SK-N-SH (cell line): ENCODE results near the gene NEUROD6. TPM values are rescaled to one million over a fixed set of nuclear protein-coding genes. Genes with fewer than 3 reads are reported as not detected.

Source experiments
- CTCF ChIA-PET: fragments of 300-600, 350-600 bp; formaldehyde crosslinking; extraction: SDS; loops from one replicate; lab custom pipeline; 2021; lab: Yijun Ruan, JAX
- POLR2A ChIA-PET: fragments of 350-600 bp; sonication (Branson Sonifier 250); formaldehyde crosslinking; extraction: SDS; loops from one replicate; lab custom pipeline; 2020; ENCODE audit warnings: antibody characterized with exemption, inconsistent platforms; lab: Yijun Ruan, JAX
- DNase-seq: peaks from one replicate; pipeline ENCODE4 v3.0.0; 2012
- H2AFZ ChIP-seq: fragments of 200-600 bp; sonication (generic); 2 replicates; pipeline ENCODE4 v1.8.1; 2016; ENCODE audit warnings: antibody characterized with exemption, mild to moderate bottlenecking, low read depth
- H3F3A ChIP-seq: fragments of 200-600 bp; sonication (generic); replicated peaks from 2 replicates; pipeline ENCODE3; 2016; ENCODE audit warnings: antibody characterized with exemption, mild to moderate bottlenecking; ENCODE audit not compliant: insufficient read depth
- H3K27ac ChIP-seq, 2 experiments: fragments of 200-500 bp in 1 of 2; fragments of 200-600 bp in 1 of 2; sonication (Bioruptor generic) in 1 of 2; sonication (generic), shearing (Covaris generic) in 1 of 2; 2 replicates each; pipeline versions ENCODE4 v1.5.1 to v1.6.1; 2014 to 2016; ENCODE audit warnings: low read depth in 2 of 2, inconsistent platforms in 1 of 2, low read length in 1 of 2, mild to moderate bottlenecking in 1 of 2, mixed read lengths in 1 of 2
- H3K27me3 ChIP-seq: fragments of 200-600 bp; sonication (generic), shearing (Covaris generic); 2 replicates; pipeline ENCODE4 v1.6.1; 2016; ENCODE audit warnings: mixed run types; ENCODE audit not compliant: insufficient read depth
- H3K36me3 ChIP-seq, 2 experiments: fragments of 200-500 bp in 1 of 2; fragments of 200-600 bp in 1 of 2; sonication (Bioruptor generic) in 1 of 2; sonication (generic) in 1 of 2; replicated peaks in 1 of 2; 2 replicates each; pipeline versions ENCODE3 to v1.5.1; 2014 to 2016; ENCODE audit warnings: low read length in 1 of 2, mild to moderate bottlenecking in 1 of 2; ENCODE audit not compliant: insufficient read depth in 2 of 2, control insufficient read depth in 1 of 2
- H3K4me1 ChIP-seq, 2 experiments: fragments of 200-500 bp in 1 of 2; fragments of 200-600 bp in 1 of 2; sonication (Bioruptor generic) in 1 of 2; sonication (generic), shearing (Covaris generic) in 1 of 2; 2 replicates each; pipeline versions ENCODE4 v1.5.1 to v1.6.1; 2014 to 2016; ENCODE audit warnings: low read depth in 1 of 2, low read length in 1 of 2, mixed run types in 1 of 2; ENCODE audit not compliant: insufficient read depth in 2 of 2, control insufficient read depth in 1 of 2
- H3K4me2 ChIP-seq: fragments of 200-600 bp; sonication (generic), shearing (Covaris generic); 2 replicates; pipeline ENCODE4 v1.6.1; 2017; ENCODE audit warnings: mixed run types
- H3K4me3 ChIP-seq, 2 experiments: fragments of 200-500 bp in 1 of 2; fragments of 200-600 bp in 1 of 2; sonication (Bioruptor generic) in 1 of 2; sonication (generic), shearing (Covaris generic) in 1 of 2; 2 replicates each; pipeline versions ENCODE4 v1.5.1 to v1.8.1; 2014 to 2016; ENCODE audit warnings: low read depth in 2 of 2, inconsistent platforms in 1 of 2, low read length in 1 of 2, mild to moderate bottlenecking in 1 of 2, mixed read lengths in 1 of 2, moderate library complexity in 1 of 2
- H3K79me2 ChIP-seq: fragments of 200-600 bp; sonication (generic); 2 replicates; pipeline ENCODE4 v1.8.1; 2017; ENCODE audit warnings: mild to moderate bottlenecking; ENCODE audit not compliant: insufficient read depth
- H3K9ac ChIP-seq: fragments of 200-600 bp; sonication (generic); 2 replicates; pipeline ENCODE4 v1.6.1; 2017; ENCODE audit warnings: mixed run types
- H3K9me2 ChIP-seq: fragments of 200-600 bp; sonication (generic); 2 replicates; pipeline ENCODE4 v1.6.1; 2017; ENCODE audit warnings: mixed run types
- H3K9me3 ChIP-seq: fragments of 200-600 bp; sonication (generic); 2 replicates; pipeline ENCODE4 v1.6.1; 2017; ENCODE audit warnings: mixed run types, mild to moderate bottlenecking, moderate library complexity
- H4K20me1 ChIP-seq: fragments of 200-600 bp; sonication (generic); 2 replicates; pipeline ENCODE4 v1.6.1; 2017; ENCODE audit warnings: mild to moderate bottlenecking, mixed run types; ENCODE audit not compliant: insufficient read depth
- CTCF ChIP-seq: fragments of 200-600 bp; sonication (generic); IDR thresholded peaks from 2 replicates; pipeline ENCODE4 v1.6.1; 2017; ENCODE audit warnings: antibody characterized with exemption, mild to moderate bottlenecking, moderate library complexity
- ELF1 ChIP-seq: IDR thresholded peaks from 2 replicates; pipeline ENCODE4 v1.4.0; 2012
- EZH2phosphoT487 ChIP-seq: fragments of 200-600 bp; sonication (generic); IDR thresholded peaks from 2 replicates; pipeline ENCODE4 v1.6.1; 2017; ENCODE audit warnings: low read depth, mixed run types, mild to moderate bottlenecking, antibody characterized with exemption, moderate library complexity, borderline replicate concordance
- FOXM1 ChIP-seq: IDR thresholded peaks from 2 replicates; pipeline ENCODE4 v1.4.0; 2012; ENCODE audit warnings: low read depth, mild to moderate bottlenecking
- GATA2 ChIP-seq: sonication (generic); formaldehyde crosslinking; IDR thresholded peaks from 2 replicates; pipeline ENCODE4 v1.5.0; 2020; ENCODE audit warnings: mild to moderate bottlenecking, missing genetic modification reagents
- JUND ChIP-seq: IDR thresholded peaks from 2 replicates; pipeline ENCODE4 v1.4.0; 2012
- MAX ChIP-seq: IDR thresholded peaks from 2 replicates; pipeline ENCODE4 v1.4.0; 2012; ENCODE audit warnings: low read depth
- MXI1 ChIP-seq: IDR thresholded peaks from 2 replicates; pipeline ENCODE4 v1.6.1; 2012; ENCODE audit warnings: mild to moderate bottlenecking, low read depth, low read length, improper control_type of control experiment
- POLR2AphosphoS5 ChIP-seq: IDR thresholded peaks from 2 replicates; pipeline ENCODE4 v1.6.1; 2012; ENCODE audit warnings: low read depth, low read length
- RAD21 ChIP-seq: IDR thresholded peaks from 2 replicates; pipeline ENCODE4 v1.6.1; 2012; ENCODE audit warnings: mild to moderate bottlenecking, low read length
- RCOR1 ChIP-seq: fragments of 150-350 bp; IDR thresholded peaks from 2 replicates; pipeline ENCODE4 v1.6.1; 2017; ENCODE audit warnings: antibody characterized with exemption, low read length
- RFX5 ChIP-seq: IDR thresholded peaks from 2 replicates; pipeline ENCODE4 v1.6.1; 2012; ENCODE audit warnings: mild to moderate bottlenecking, improper control_type of control experiment, low read length
- SIN3A ChIP-seq: IDR thresholded peaks from 2 replicates; pipeline ENCODE4 v1.6.1; 2012; ENCODE audit warnings: low read depth, mild to moderate bottlenecking, low read length, moderate library complexity, borderline replicate concordance
- SMC3 ChIP-seq: IDR thresholded peaks from 2 replicates; pipeline ENCODE4 v1.6.1; 2012; ENCODE audit warnings: low read depth, low read length, improper control_type of control experiment
- TEAD4 ChIP-seq: IDR thresholded peaks from 2 replicates; pipeline ENCODE4 v1.4.0; 2012; ENCODE audit warnings: mild to moderate bottlenecking, borderline replicate concordance; ENCODE audit not compliant: insufficient read depth
- YY1 ChIP-seq: IDR thresholded peaks from 2 replicates; pipeline ENCODE4 v1.4.0; 2012; ENCODE audit warnings: low read depth, mild to moderate bottlenecking
- WGBS: methylation state at CpG from one replicate; pipeline ENCODE4 v1.1.6; 2017; ENCODE audit warnings: low lambda C conversion rate; 5-methylcytosine and 5-hydroxymethylcytosine counted together
- polyA plus RNA-seq, 3 experiments: library from polyadenylated mRNA; depleted of rRNA; stranded (reverse); fragments of >200 nt; gene quantifications; 2 replicates each; pipeline ENCODE4 v1.2.3, GENCODE V29; 2012
- TF ChIP-seq, protein P1 (sequence below): IDR thresholded peaks from 2 replicates; pipeline ENCODE4 v1.6.1; 2012; ENCODE audit warnings: mild to moderate bottlenecking, low read depth, low read length, moderate library complexity
- TF ChIP-seq, protein P2 (sequence below): fragments of 150-350 bp; IDR thresholded peaks from 2 replicates; pipeline ENCODE4 v1.6.1; 2017; ENCODE audit warnings: antibody characterized with exemption, low read length, low read depth, borderline replicate concordance

Gene NEUROD6
- polyA plus RNA-seq, 1 of the 3 experiments (the other 2 are of a cell fraction) = not detected

GRCh38 chr7:31335161-31335856 is 5.2 kb downstream of the NEUROD6 start:
- DNase-seq = no peak
- TF ChIP-seq, protein P1, sequence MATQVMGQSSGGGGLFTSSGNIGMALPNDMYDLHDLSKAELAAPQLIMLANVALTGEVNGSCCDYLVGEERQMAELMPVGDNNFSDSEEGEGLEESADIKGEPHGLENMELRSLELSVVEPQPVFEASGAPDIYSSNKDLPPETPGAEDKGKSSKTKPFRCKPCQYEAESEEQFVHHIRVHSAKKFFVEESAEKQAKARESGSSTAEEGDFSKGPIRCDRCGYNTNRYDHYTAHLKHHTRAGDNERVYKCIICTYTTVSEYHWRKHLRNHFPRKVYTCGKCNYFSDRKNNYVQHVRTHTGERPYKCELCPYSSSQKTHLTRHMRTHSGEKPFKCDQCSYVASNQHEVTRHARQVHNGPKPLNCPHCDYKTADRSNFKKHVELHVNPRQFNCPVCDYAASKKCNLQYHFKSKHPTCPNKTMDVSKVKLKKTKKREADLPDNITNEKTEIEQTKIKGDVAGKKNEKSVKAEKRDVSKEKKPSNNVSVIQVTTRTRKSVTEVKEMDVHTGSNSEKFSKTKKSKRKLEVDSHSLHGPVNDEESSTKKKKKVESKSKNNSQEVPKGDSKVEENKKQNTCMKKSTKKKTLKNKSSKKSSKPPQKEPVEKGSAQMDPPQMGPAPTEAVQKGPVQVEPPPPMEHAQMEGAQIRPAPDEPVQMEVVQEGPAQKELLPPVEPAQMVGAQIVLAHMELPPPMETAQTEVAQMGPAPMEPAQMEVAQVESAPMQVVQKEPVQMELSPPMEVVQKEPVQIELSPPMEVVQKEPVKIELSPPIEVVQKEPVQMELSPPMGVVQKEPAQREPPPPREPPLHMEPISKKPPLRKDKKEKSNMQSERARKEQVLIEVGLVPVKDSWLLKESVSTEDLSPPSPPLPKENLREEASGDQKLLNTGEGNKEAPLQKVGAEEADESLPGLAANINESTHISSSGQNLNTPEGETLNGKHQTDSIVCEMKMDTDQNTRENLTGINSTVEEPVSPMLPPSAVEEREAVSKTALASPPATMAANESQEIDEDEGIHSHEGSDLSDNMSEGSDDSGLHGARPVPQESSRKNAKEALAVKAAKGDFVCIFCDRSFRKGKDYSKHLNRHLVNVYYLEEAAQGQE = no peak
- TF ChIP-seq CTCF = no peak
- no peak for TF ChIP-seq POLR2AphosphoS5
- TF ChIP-seq TEAD4 = no peak
- no peak for TF ChIP-seq RFX5
- no peak for TF ChIP-seq MXI1
- no peak for TF ChIP-seq SMC3
- no peak for TF ChIP-seq FOXM1
- no peak for TF ChIP-seq SIN3A
- TF ChIP-seq, protein P2, sequence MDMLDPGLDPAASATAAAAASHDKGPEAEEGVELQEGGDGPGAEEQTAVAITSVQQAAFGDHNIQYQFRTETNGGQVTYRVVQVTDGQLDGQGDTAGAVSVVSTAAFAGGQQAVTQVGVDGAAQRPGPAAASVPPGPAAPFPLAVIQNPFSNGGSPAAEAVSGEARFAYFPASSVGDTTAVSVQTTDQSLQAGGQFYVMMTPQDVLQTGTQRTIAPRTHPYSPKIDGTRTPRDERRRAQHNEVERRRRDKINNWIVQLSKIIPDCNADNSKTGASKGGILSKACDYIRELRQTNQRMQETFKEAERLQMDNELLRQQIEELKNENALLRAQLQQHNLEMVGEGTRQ = no peak
- no peak for TF ChIP-seq JUND
- no peak for TF ChIP-seq YY1
- TF ChIP-seq ELF1 = no peak
- TF ChIP-seq EZH2phosphoT487 = no peak
- TF ChIP-seq GATA2 = no peak
- no peak for TF ChIP-seq MAX
- no peak for TF ChIP-seq RCOR1
- TF ChIP-seq RAD21 = no peak
- H3K36me3 ChIP-seq = no peaks in the 10 kb centered on the region
- no peaks in the 10 kb centered on the region for H3K9me3 ChIP-seq
- H3K79me2 ChIP-seq = no peaks in the 10 kb centered on the region
- H4K20me1 ChIP-seq = no peaks in the 10 kb centered on the region
- no peak overlapping the region for H3K4me2 ChIP-seq
- H3K9me2 ChIP-seq = no peaks in the 10 kb centered on the region; the same call in 1 of the 2 replicates
- H3K4me3 ChIP-seq = no peak overlapping the region
- ChIA-PET CTCF (interaction anchor here (0.9 kb wide), 1 partner anchor 38 kb away, joined by 3 read pairs; no protein-coding TSS in a partner anchor), POLR2A (no interaction called here)
- H3K4me1 ChIP-seq = no peaks in the 10 kb centered on the region
- H3F3A ChIP-seq = no peaks in the 10 kb centered on the region
- no peak overlapping the region for H3K9ac ChIP-seq
- H2AFZ ChIP-seq = no peak overlapping the region
- H3K27me3 ChIP-seq = peaks cover 51% of the 10 kb centered on the region
- H3K27ac ChIP-seq = no peak overlapping the region
- WGBS = 5% methylated on average over 16 of the region's 16 CpGs
